OCI-LY1 (cell line): Measurements from ENCODE around the gene TNFRSF12A.
"Not testable (repeated sequence)": the region's sequence is repeated elsewhere in the genome, so short reads cannot be mapped to it uniquely, and the experiment has no call there.

Experiments used
- EZH2 ChIP-seq: fragments of 200-600 bp; sonication (generic), shearing (Covaris generic); IDR thresholded peaks from 2 replicates; pipeline ENCODE4 v1.8.0; 2017; ENCODE audit warnings: borderline replicate concordance, mixed run types, mild to moderate bottlenecking, antibody characterized with exemption, low read length, moderate library complexity, mixed read lengths
- TF ChIP-seq, protein P1 (sequence below): fragments of 200-600 bp; sonication (generic), shearing (Covaris generic); IDR thresholded peaks from 2 replicates; pipeline ENCODE4 v1.5.1; 2017; ENCODE audit warnings: mild to moderate bottlenecking, antibody characterized with exemption, low read length, moderate library complexity, mixed read lengths

GRCh38 chr16:3052571-3053329 lies 32.6 kb downstream of the TNFRSF12A start:
- TF ChIP-seq, protein P1, sequence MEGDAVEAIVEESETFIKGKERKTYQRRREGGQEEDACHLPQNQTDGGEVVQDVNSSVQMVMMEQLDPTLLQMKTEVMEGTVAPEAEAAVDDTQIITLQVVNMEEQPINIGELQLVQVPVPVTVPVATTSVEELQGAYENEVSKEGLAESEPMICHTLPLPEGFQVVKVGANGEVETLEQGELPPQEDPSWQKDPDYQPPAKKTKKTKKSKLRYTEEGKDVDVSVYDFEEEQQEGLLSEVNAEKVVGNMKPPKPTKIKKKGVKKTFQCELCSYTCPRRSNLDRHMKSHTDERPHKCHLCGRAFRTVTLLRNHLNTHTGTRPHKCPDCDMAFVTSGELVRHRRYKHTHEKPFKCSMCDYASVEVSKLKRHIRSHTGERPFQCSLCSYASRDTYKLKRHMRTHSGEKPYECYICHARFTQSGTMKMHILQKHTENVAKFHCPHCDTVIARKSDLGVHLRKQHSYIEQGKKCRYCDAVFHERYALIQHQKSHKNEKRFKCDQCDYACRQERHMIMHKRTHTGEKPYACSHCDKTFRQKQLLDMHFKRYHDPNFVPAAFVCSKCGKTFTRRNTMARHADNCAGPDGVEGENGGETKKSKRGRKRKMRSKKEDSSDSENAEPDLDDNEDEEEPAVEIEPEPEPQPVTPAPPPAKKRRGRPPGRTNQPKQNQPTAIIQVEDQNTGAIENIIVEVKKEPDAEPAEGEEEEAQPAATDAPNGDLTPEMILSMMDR = not testable (repeated sequence)
- not testable (repeated sequence) for TF ChIP-seq EZH2
